T47D (cell line): ENCODE data around the gene TNFRSF21.
"Not testable (repeated sequence)": the region's sequence is repeated elsewhere in the genome, so short reads cannot be mapped to it uniquely, and the experiment has no call there.

Experiments used
- DNase-seq, 2 experiments: peaks; one replicate each; pipeline versions ENCODE4 v3.0.0 to v3.0.0-alpha.2; 2011 to 2012; ENCODE audit warnings: low read depth in 1 of 2, low spot score in 1 of 2
- JUND ChIP-seq: IDR thresholded peaks from 2 replicates; pipeline ENCODE4 v1.6.1; 2012; ENCODE audit warnings: low read depth
- in situ Hi-C: cut with HindIII; loops from 2 replicates; pipeline ENCODE4 v1.10.0; 2016; ENCODE audit warnings: low sequenced_read_pairs, low pct_unique_long_range_greater_than_20kb

Gene TNFRSF21

GRCh38 chr6:47237196-47237595 lies 72.5 kb downstream of the TNFRSF21 start:
- in situ Hi-C loops: no loop called here
- DNase-seq: no peak
- TF ChIP-seq JUND: no peak

DNA sequence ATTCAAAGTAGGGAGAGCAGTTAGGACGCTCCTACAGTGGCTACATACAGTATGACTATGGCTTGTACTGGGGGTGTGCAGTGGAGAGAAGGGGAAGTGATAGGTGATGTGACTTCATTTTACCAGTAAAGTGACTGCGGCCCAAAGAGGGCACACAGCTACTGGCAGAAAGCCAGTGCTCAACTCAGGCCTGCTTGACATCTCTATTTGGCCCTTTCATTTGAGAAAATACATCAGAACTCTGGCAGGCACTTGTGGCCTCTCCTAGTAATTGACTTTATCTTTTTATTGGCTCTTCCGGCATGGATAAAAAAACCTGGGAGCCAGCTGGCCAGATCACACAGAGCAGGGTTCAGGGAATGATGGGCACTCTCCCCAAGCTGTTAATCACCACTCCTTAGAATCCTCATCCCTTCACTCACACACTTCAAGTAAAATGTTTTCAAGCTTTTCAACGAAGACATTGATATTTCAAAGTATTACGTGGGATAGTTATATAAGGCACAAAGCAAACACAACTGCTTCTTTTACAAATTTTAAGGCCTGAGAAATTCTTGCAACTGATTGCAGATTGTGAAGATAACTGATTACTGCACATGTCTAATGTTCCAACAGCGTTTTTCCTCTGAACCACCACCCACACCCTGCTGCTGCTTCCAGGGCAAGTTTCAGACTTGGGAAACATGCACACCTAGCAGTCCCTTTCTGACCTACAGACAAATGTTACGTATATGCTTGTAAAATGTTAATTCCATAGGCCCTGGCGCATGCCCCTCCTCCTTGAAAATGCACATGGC lies 73.5 kb downstream of the TNFRSF21 start:
- no peak for DNase-seq
- in situ Hi-C loops: no loop called here
- no peak for TF ChIP-seq JUND

DNA sequence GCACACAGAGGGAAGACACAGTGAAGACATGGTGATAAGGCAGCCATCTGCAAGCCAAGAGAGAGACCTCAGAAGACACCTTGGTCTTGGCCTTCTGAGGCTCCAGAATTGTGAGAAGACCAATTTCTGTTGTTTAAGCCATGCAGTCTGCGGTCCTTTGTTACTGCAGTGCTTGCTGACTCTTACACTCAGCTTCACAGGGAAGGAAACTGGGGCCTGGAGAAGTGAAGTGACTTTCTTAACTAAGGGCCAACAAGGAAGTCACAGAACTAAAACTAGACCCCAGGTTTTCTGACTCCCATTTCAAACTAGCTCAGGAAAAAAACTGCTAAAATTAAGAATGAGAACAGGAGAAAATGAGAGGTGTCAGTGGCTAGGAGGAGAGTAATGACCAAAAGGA lies 74.3 kb downstream of the TNFRSF21 start:
- in situ Hi-C loops: no loop called here

DNA sequence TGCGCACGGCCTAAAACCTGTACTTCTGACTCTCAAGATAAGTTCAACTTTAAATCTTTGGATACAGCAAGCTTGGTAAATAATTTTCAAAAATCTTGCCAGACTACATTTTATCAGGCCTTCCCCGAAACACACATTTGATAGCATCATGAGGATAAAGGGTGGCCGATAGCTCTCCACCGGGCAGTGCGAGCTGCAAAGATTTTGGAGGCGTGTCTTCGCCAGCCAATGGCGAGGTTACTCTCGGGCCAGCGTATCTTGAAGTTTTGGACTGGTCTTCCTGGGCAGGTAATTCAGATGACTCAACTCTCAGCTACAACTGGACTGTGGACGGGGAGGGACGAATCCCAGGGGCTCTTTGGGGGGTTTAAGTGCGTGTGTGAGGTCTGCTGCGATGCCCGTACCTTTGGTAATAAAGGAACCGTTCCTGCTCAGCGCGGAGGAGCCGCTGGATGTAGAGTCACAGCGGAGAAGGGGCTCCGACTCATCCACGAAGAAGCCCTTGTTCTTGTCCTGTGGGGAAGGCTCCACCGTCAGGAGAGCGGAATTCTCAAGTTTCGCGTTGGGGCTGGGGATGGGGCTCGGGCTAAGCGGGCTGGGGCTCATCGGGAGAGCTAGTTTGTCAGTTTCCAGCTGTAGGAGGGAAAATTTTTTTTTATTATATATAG lies 75.3 kb downstream of the TNFRSF21 start:
- in situ Hi-C loops: no loop called here
- no peak for TF ChIP-seq JUND
- DNase-seq: no peak

More for the DNA sequence above, 74.3 kb downstream of the TNFRSF21 start:
- no peak for DNase-seq
- TF ChIP-seq JUND: no peak

DNA sequence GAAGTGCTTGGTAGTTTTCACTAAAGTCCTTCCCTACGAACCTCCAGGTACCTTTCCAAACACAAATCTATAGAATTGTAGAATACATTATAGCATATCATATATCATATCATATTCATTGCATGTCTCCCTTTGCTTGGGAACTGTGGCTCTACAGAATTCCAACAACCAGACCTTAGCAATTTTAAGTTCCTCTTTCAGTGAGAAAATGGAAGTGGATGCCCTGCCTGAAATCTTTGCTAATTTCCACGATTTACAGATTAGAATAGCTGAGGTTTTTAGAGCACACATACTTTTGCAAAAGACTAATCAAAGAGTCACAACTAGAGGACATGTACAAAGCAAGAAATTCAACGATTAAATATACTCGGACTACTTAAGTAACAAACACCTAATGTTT lies 78.6 kb downstream of the TNFRSF21 start:
- DNase-seq: no peak
- in situ Hi-C loops: no loop called here
- TF ChIP-seq JUND: no peak

DNA sequence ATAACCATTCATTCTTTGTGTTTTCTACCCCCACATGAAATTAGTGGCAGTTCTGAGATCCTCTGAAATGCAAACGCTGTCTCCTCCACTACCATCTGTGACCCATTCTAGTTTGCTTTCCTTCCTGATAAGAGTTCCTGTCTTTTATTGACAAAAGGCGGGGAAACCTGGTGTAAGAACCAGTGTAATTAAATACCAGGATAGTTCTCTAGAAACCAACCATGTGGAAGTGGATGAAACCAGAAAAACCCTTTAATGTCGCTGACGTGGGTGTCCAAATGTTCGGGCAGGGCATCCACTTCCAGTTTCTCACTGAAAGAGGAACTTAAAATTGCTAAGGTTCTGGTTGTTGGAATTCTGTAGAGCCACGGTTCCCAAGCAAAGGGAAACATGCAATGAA lies 79.1 kb downstream of the TNFRSF21 start:
- TF ChIP-seq JUND: no peak
- DNase-seq: no peak
- in situ Hi-C loops: no loop called here

DNA sequence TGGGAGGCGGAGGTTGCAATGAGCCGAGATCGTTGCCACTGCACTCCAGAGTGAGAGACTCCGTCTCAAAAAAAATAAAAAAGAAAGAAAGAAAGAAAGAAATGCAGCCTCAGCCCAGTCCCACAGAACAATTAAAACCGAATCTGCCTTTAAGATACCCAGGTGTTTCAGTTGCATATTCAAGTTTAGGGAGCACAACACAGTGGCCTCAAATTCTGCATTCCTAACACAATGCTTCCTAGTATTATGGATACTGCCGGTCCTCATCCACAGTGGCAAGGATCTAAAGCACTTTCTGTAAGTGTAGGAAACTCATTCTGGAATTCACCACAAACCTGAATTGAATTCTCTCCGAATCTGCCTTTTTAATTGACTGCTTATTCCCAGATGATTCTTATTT lies 80.5 kb downstream of the TNFRSF21 start:
- DNase-seq: no peak
- TF ChIP-seq JUND: no peak
- in situ Hi-C loops: no loop called here

DNA sequence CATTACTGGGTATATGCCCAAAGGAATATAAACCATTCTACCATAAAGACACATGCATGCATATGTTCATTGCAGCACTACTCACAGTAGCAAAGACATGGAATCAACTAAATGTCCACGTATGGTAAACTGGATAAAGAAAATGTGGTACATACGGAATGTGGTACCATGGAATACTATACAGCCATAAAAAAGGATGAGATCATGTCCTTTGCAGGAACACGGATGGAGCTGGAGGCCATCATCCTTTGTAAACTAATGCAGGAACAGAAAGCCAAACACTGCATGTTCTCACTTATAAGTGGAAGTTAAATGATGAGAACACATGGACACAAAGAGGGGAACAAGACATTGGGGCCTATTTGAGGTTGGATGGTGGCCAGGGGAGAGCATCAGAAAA lies 81.6 kb downstream of the TNFRSF21 start:
- in situ Hi-C loops, DNase-seq: not testable (repeated sequence)

DNA sequence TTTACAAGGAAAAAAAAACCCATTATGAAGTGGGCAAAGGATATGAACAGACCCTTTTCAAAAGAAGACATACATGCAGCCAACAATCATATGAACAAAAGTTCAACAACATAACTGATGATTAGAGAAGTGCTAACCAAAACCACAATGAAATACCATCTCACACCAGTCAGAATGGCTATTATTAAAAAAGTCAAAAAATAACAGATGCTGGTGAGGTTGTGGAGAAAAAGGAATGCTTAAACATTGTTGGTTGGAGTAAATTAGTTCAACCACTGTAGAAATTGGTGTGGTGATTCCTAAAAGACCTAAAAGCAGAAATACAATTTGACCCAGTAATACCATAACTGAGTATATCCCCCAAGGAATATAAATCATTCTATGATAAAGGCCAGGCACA lies 86.5 kb downstream of the TNFRSF21 start:
- DNase-seq, in situ Hi-C loops: not testable (repeated sequence)

DNA sequence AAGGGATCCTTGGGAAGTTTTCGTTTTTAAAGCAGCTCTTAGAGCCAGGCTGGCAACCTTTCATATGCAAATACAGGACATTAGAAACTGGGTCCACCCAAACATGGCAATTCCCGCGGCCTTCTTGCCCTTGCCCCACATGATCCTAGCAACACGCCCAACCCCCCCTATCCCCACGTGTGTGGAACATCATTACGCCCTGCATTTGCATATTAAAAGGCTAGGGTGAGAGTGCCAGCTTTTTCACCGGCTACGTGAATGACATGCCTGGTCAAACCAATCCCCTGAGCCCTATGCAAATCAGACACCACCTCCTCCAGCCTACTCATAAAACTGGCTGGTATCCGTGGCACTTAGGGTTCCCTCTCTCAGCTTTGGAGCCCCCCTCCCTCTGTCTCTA lies 88.1 kb downstream of the TNFRSF21 start:
- TF ChIP-seq JUND: no peak
- in situ Hi-C loops: no loop called here
- peak in 1 of 2 experiments; percentile 24 for DNase-seq

- in situ Hi-C loops: no loop called here
- DNase-seq: no peak
- no peak for TF ChIP-seq JUND
Observed at GRCh38 chr6:47209632-47210031, 100.1 kb downstream of the TNFRSF21 start.

GRCh38 chr6:47207261-47207660 lies 102.4 kb downstream of the TNFRSF21 start:
- no peak for TF ChIP-seq JUND
- no peak for DNase-seq
- in situ Hi-C loops: no loop called here

DNA sequence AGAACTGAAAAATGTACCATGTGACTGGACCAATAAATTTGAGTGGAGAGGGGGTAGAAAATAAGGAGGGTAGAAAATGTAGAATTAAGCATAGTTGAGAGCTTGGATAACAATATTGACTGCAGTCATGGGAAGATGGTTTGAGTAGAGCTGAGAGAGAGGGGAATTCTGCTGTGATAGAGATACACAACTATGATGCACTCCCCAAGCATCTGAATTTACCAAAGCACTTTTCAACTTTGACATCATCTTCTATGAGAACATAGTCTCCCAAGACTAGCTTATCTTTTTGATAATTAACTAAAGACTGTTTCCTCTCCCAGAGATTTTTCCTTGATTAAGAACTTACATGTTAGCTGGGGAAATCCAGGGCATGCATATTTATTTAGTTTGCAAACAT lies 103.1 kb downstream of the TNFRSF21 start:
- no peak for TF ChIP-seq JUND
- DNase-seq: no peak
- in situ Hi-C loops: no loop called here
